B cell (primary cell): ENCODE results near the gene STAB1.

Source experiments
- CTCF ChIP-seq: fragments of 200-600 bp; IDR thresholded peaks from one replicate; pipeline ENCODE4 v1.8.0; 2022; ENCODE audit warnings: antibody characterized with exemption, mild to moderate bottlenecking
- EZH2 ChIP-seq: IDR thresholded peaks from 2 replicates; pipeline ENCODE4 v1.6.1; 2012; ENCODE audit warnings: borderline replicate concordance, low read depth, mild to moderate bottlenecking, moderate library complexity, low read length; ENCODE audit not compliant: insufficient read depth, poor library complexity, severe bottlenecking

GRCh38 chr3:52527039-52527731, 32.0 kb downstream of the STAB1 start:
- TF ChIP-seq CTCF, result no peak
- no peak for TF ChIP-seq EZH2
